Measurements from ENCODE around the gene MTHFD1L.

- TF ChIP-seq ZNF274 (IDR thresholded peaks at IDR 0.05; ENCODE audit: low read depth, low read length) (no peak), YY1 (IDR thresholded peaks at IDR 0.05; ENCODE audit: insufficient read depth, insufficient read length) (no peak), SUZ12 (IDR thresholded peaks at IDR 0.05; ENCODE audit: extremely low read depth, insufficient read depth, insufficient read length) (no peak)
Observed at GRCh38 chr6:150876598-150876997, 11.1 kb downstream of the MTHFD1L start.

Measured in NT2/D1 (cell line).